Measurements from ENCODE around the gene CAMKV. TPM values are rescaled to one million over a fixed set of nuclear protein-coding genes. Genes with fewer than 3 reads are reported as not detected.

CAMKV gene
- total RNA-seq, 1 donor from 2014 or later = not detected

GRCh38 chr3:49842843-49843517 lies 26.7 kb downstream of the CAMKV start:
- H3K27me3 Mint-ChIP-seq (ENCODE audit: low read depth) = no peaks in the 10 kb centered on the region
- H3K27ac Mint-ChIP-seq = no peak overlapping the region
- no peak overlapping the region for H3K4me3 Mint-ChIP-seq
- no peak for DNase-seq (ENCODE audit: low spot score in 2 of 2, unreplicated experiment in 2 of 2)
- peaks cover 5% of the 10 kb centered on the region for H3K36me3 Mint-ChIP-seq
- TF ChIP-seq CTCF (IDR thresholded peaks at IDR 0.05; ENCODE audit: unreplicated experiment) = no peak
- no peaks in the 10 kb centered on the region for H3K9me3 Mint-ChIP-seq
- H3K4me1 Mint-ChIP-seq = peaks cover 5% of the 10 kb centered on the region

DNA sequence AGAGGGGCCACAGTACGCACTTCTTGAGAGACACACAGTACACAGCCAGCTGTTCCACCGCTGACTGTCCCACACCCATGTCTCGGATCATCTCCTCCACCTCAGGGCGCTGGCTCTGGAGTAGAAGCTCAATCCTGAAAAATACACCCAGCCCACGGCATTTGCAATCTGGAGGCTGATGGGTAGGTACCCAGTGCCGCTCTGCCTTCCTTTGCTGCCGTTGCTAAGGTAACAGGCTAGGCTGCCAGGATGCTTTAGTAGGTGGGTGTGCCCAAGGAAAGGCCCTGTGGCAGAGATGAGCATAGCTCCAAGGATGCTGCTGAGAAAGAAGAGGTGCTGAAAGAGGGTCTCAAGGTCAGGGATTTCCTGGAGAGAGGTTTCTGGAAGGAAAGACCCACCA lies 27.9 kb downstream of the CAMKV start:
- peaks cover 5% of the 10 kb centered on the region for H3K4me1 Mint-ChIP-seq
- TF ChIP-seq CTCF (IDR thresholded peaks at IDR 0.05; ENCODE audit: unreplicated experiment) = no peak
- H3K4me3 Mint-ChIP-seq = no peak overlapping the region
- H3K27ac Mint-ChIP-seq = no peak overlapping the region
- no peaks in the 10 kb centered on the region for H3K9me3 Mint-ChIP-seq
- peaks cover 1% of the 10 kb centered on the region for H3K36me3 Mint-ChIP-seq
- DNase-seq (ENCODE audit: low spot score in 2 of 2, unreplicated experiment in 2 of 2) = no peak
- no peaks in the 10 kb centered on the region for H3K27me3 Mint-ChIP-seq (ENCODE audit: low read depth)

DNA sequence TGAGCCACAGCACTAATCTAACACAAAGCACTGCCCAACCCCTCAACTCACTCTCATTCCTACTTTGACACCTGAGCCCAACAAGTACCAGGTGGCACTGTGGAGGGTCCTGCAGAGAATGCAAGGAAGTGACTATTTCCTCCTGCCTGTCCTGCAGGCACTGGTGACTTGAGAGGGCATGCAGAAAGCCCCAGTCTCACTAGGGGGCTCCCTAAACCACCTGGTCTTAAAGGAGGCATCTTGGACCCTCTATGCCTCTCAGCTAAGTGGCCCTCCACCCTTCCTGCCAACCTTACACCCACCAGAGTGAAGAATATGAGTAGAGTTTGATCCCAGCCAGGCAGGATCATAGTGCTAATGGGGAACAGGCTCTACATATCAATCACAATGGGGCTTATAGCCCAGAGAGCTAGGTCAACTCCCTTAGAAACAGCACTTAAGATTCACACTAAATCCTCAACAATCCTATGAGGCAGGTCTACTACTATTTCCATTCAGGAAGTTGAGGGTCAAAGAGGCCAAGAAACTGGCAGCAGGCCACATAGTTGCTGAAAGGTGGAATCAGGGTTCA lies 28.5 kb downstream of the CAMKV start:
- no peaks in the 10 kb centered on the region for H3K9me3 Mint-ChIP-seq
- H3K4me3 Mint-ChIP-seq = no peak overlapping the region
- no peak overlapping the region for H3K27ac Mint-ChIP-seq
- TF ChIP-seq CTCF (IDR thresholded peaks at IDR 0.05; ENCODE audit: unreplicated experiment) = no peak
- no peak for DNase-seq (ENCODE audit: low spot score in 2 of 2, unreplicated experiment in 2 of 2)
- H3K4me1 Mint-ChIP-seq = peaks cover 5% of the 10 kb centered on the region
- H3K36me3 Mint-ChIP-seq = peaks cover 1% of the 10 kb centered on the region
- no peaks in the 10 kb centered on the region for H3K27me3 Mint-ChIP-seq (ENCODE audit: low read depth)

DNA sequence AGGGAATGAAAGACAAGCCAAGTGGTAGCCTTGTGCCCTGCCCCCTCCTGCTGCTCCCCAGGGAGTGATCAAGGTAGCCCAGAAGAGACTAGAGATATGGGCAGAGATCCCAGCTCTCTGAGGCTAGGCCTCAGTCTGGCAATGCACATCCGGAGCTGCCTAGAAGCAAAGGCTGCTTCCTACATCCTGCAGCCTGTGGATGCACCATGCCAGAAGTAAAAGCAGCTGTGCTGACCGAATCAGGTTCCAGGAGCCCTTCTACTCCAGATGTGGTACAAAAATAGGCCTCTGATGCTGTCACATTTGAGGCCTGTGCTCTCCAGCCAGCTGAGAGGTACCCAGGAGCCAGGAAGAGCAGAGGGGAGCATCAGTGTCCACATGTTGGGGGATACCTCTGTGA lies 29.3 kb downstream of the CAMKV start:
- Mint-ChIP-seq H3K4me3 (no peak overlapping the region), H3K27ac (peak overlapping the region; percentile 47), H3K36me3 (peaks cover 1% of the 10 kb centered on the region), H3K27me3 (ENCODE audit: low read depth) (no peaks in the 10 kb centered on the region), H3K4me1 (peaks cover 5% of the 10 kb centered on the region), H3K9me3 (no peaks in the 10 kb centered on the region)
- no peak for DNase-seq (ENCODE audit: low spot score in 2 of 2, unreplicated experiment in 2 of 2)
- no peak for TF ChIP-seq CTCF (IDR thresholded peaks at IDR 0.05; ENCODE audit: unreplicated experiment)

DNA sequence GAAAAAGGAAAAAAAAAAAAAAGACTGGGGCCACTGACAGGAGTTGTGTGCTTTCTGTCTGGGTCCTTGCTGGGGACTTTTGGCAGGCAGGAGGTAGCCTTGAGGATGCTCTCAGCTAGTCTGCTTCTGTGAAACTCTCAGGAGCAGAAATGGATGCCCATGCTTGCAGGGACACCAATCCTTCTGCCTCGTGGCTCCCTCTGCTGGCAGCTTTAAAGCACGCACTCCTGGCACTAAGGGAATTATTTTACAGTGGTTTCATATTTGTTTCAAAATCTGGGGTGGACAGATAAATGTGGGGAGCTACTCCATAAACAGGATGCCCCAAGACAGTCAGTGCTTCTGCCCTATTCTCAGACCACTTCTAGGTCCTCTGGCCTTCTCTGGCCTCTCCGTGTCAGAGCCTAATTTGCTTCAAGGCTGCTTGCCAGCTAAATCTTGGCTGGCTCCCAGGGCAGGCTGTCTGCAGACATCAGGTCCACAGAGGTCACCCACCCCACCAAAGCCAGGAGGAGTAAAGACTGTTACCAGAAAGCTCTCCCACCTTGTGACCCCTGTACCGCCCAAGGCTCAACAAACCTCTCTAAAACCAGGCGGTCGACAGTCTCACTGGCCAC lies 30.4 kb downstream of the CAMKV start:
- H3K9me3 Mint-ChIP-seq = no peaks in the 10 kb centered on the region
- peaks cover 5% of the 10 kb centered on the region for H3K4me1 Mint-ChIP-seq
- no peaks in the 10 kb centered on the region for H3K27me3 Mint-ChIP-seq (ENCODE audit: low read depth)
- H3K27ac Mint-ChIP-seq = peak overlapping the region; percentile 78
- H3K4me3 Mint-ChIP-seq = no peak overlapping the region
- peaks cover 4% of the 10 kb centered on the region for H3K36me3 Mint-ChIP-seq
- peak; percentile 53 to 82 for DNase-seq (ENCODE audit: low spot score in 2 of 2, unreplicated experiment in 2 of 2)
- TF ChIP-seq CTCF (IDR thresholded peaks at IDR 0.05; ENCODE audit: unreplicated experiment) = peak; percentile 76
